B cell (primary cell): ENCODE measurements around the gene BICRAL. TPM values are rescaled to one million over a fixed set of nuclear protein-coding genes. Genes with fewer than 3 reads are reported as not detected.
A peak's percentile ranks its signal among the peaks of the same experiment; 100 is the strongest.
"Not testable (repeated sequence)": the region's sequence is repeated elsewhere in the genome, so short reads cannot be mapped to it uniquely, and the experiment has no call there.

Source experiments
- ATAC-seq: fragments of 200-7000 bp; cut with Tn5 transposase; one replicate; pipeline ENCODE4 v1.10.0; 2021; ENCODE audit warnings: low read depth, mild to moderate bottlenecking, moderate number of reproducible peaks, moderate library complexity
- CTCF ChIA-PET: fragments of 350-600 bp; sonication (Branson Sonifier 250); formaldehyde crosslinking; loops from one replicate; lab custom pipeline; 2021; ENCODE audit warnings: antibody characterized with exemption, inconsistent platforms; lab: Charles Lee
- POLR2A ChIA-PET: fragments of 350-600 bp; sonication (Branson Sonifier 250); formaldehyde crosslinking; loops from one replicate; lab custom pipeline; 2021; ENCODE audit warnings: antibody characterized with exemption; lab: Charles Lee
- DNase-seq: peaks from one replicate; pipeline ENCODE4 v3.0.0; 2013
- H2AFZ ChIP-seq: 2 replicates; pipeline ENCODE4 v1.6.1; 2012; ENCODE audit warnings: mild to moderate bottlenecking, low read depth, low read length; ENCODE audit not compliant: insufficient read depth, poor library complexity, severe bottlenecking
- H3K27ac ChIP-seq, 2 donors: 1 replicate in 1 of 2; 2 replicates in 1 of 2; pipeline ENCODE4 v1.5.1; 2012 to 2013; ENCODE audit warnings: low read length in 2 of 2, mild to moderate bottlenecking in 2 of 2, moderate library complexity in 1 of 2
- H3K27me3 ChIP-seq, 4 experiments: fragments of 200-600 bp in 1 of 4; sonication (generic) in 1 of 4; replicated peaks in 1 of 4; 1 replicate in 2 of 4; 2 replicates in 2 of 4; pipeline versions ENCODE4 v1.6.1 to v1.7.0; 2013 to 2016; ENCODE audit warnings: low read length in 3 of 4, mild to moderate bottlenecking in 2 of 4, mixed read lengths in 1 of 4, moderate library complexity in 1 of 4; ENCODE audit not compliant: insufficient read depth in 4 of 4, control insufficient read depth in 3 of 4; ENCODE audit errors: control extremely low read depth in 1 of 4
- H3K36me3 ChIP-seq, 2 experiments: replicated peaks in 1 of 2; 1 replicate in 1 of 2; 2 replicates in 1 of 2; pipeline versions ENCODE4 v1.6.1 to v1.7.1; 2013; ENCODE audit warnings: low read length in 1 of 2; ENCODE audit not compliant: insufficient read depth in 2 of 2, control insufficient read depth in 1 of 2; ENCODE audit errors: control extremely low read depth in 1 of 2, extremely low read depth in 1 of 2
- H3K4me1 ChIP-seq, 2 donors: fragments of 200-600 bp in 1 of 2; sonication (generic) in 1 of 2; 1 replicate in 1 of 2; 2 replicates in 1 of 2; pipeline versions ENCODE4 v1.5.1 to v1.6.1; 2013 to 2017; ENCODE audit warnings: low read length in 2 of 2; ENCODE audit not compliant: control insufficient read depth in 2 of 2, insufficient read depth in 2 of 2
- H3K4me2 ChIP-seq: replicated peaks from 2 replicates; pipeline ENCODE3; 2012; ENCODE audit warnings: mild to moderate bottlenecking, low read depth, low read length; ENCODE audit not compliant: poor library complexity, severe bottlenecking
- H3K4me3 ChIP-seq, 5 experiments: fragments of 200-600 bp in 1 of 5; sonication (generic) in 1 of 5; 1 replicate in 3 of 5; 2 replicates in 2 of 5; pipeline versions ENCODE4 v1.5.1 to v1.7.0; 2011 to 2016; ENCODE audit warnings: low read length in 4 of 5, mild to moderate bottlenecking in 4 of 5, low read depth in 2 of 5, control low read depth in 1 of 5, moderate library complexity in 1 of 5; ENCODE audit not compliant: insufficient read depth in 1 of 5; ENCODE audit errors: control extremely low read depth in 1 of 5, extremely low read depth in 1 of 5
- H3K79me2 ChIP-seq: fragments of 200-600 bp; sonication (generic); one replicate; pipeline ENCODE4 v1.6.0; 2016; ENCODE audit warnings: low read length; ENCODE audit not compliant: control insufficient read depth, insufficient read depth
- H3K9ac ChIP-seq: fragments of 200-600 bp; sonication (generic); 2 replicates; pipeline ENCODE4 v1.6.1; 2017; ENCODE audit warnings: mild to moderate bottlenecking, low read length, moderate library complexity
- H3K9me3 ChIP-seq, 3 donors: one replicate each; pipeline versions ENCODE4 v1.6.1 to v1.7.1; 2013; ENCODE audit warnings: low read length in 2 of 3; ENCODE audit not compliant: control insufficient read depth in 2 of 3, insufficient read depth in 1 of 3; ENCODE audit errors: control extremely low read depth in 1 of 3
- H4K20me1 ChIP-seq: 2 replicates; pipeline ENCODE4 v1.6.0; 2012; ENCODE audit warnings: mild to moderate bottlenecking, low read length; ENCODE audit not compliant: insufficient read depth, control insufficient read depth, poor library complexity, severe bottlenecking
- H3K27ac Mint-ChIP-seq: one replicate; pipeline ENCODE4 v1.8.0; 2021; ENCODE audit warnings: mixed read lengths
- H3K27me3 Mint-ChIP-seq: one replicate; pipeline ENCODE4 v1.8.0; 2021; ENCODE audit warnings: mixed read lengths
- H3K4me1 Mint-ChIP-seq: one replicate; pipeline ENCODE4 v1.8.0; 2021; ENCODE audit warnings: mixed read lengths
- H3K4me3 Mint-ChIP-seq: one replicate; pipeline ENCODE4 v1.8.0; 2021; ENCODE audit warnings: mixed read lengths
- H3K9me3 Mint-ChIP-seq: one replicate; pipeline ENCODE4 v1.8.0; 2022; ENCODE audit warnings: mixed read lengths; ENCODE audit not compliant: insufficient read depth
- CTCF ChIP-seq: fragments of 200-600 bp; IDR thresholded peaks from one replicate; pipeline ENCODE4 v1.8.0; 2022; ENCODE audit warnings: antibody characterized with exemption, mild to moderate bottlenecking
- EZH2 ChIP-seq: IDR thresholded peaks from 2 replicates; pipeline ENCODE4 v1.6.1; 2012; ENCODE audit warnings: borderline replicate concordance, low read depth, mild to moderate bottlenecking, moderate library complexity, low read length; ENCODE audit not compliant: insufficient read depth, poor library complexity, severe bottlenecking
- WGBS: methylation state at CpG from one replicate; pipeline ENCODE4 v1.1.5; 2013; ENCODE audit warnings: missing lambda C conversion rate; ENCODE audit not compliant: insufficient coverage; 5-methylcytosine and 5-hydroxymethylcytosine counted together
- intact Hi-C: fragments of 100-400 bp; cut with micrococcal nuclease; formaldehyde crosslinking; loops from one replicate; pipeline ENCODE4 v1.10.0; 2022
- polyA minus RNA-seq: library from RNA; depleted of rRNA, polyadenylated mRNA; stranded (reverse); fragments of >200 nt; gene quantifications from 2 replicates; pipeline ENCODE4 v1.2.3, GENCODE V29; 2012
- polyA plus RNA-seq: library from polyadenylated mRNA; depleted of rRNA; stranded (reverse); fragments of >200 nt; gene quantifications from 2 replicates; pipeline ENCODE4 v1.2.3, GENCODE V29; 2012
- total RNA-seq, 2 donors: library from RNA; stranded (reverse); fragments of 120-200 nt in 1 of 2; gene quantifications; 1 replicate in 1 of 2; 2 replicates in 1 of 2; pipeline versions ENCODE4 v1.2.3 to v1.2.4, GENCODE V29; 2013 to 2022

The BICRAL gene
- 34.1 and 34.9 TPM in 2 replicates for total RNA-seq
- total RNA-seq (2013) = 17.5 TPM
- polyA plus RNA-seq = 13.1 and 17.5 TPM in 2 replicates
- polyA minus RNA-seq = 18.9 and 27.3 TPM in 2 replicates

- 0% methylated on average over 33 of the region's 70 CpGs for WGBS
- TF ChIP-seq CTCF (no peak), EZH2 (no peak)
- peak; percentile 87 for DNase-seq
- Histone ChIP-seq H3K36me3 (no peaks in the 10 kb centered on the region), H3K4me3 (peak within 1 kb of the TSS; percentile 84 to 99 (median 96)), H3K9ac (peak within 1 kb of the TSS; percentile 98), H3K27me3 (no peaks in the 10 kb centered on the region), H3K4me2 (peak within 1 kb of the TSS; percentile 80), H3K4me1 (peaks cover 54 to 58% of the 10 kb centered on the region in 2 donors), H3K27ac (peak within 1 kb of the TSS; percentile 99 to 100), H4K20me1 (no peaks in the 10 kb centered on the region), H3K79me2 (peaks cover 55% of the 10 kb centered on the region), H2AFZ (peak within 1 kb of the TSS; percentile 65), H3K9me3 (no peaks in the 10 kb centered on the region)
- H3K4me1 Mint-ChIP-seq = peaks cover 48% of the 10 kb centered on the region
- H3K4me3 Mint-ChIP-seq = peak within 1 kb of the TSS; percentile 93
- no peaks in the 10 kb centered on the region for H3K27me3 Mint-ChIP-seq
- CTCF ChIA-PET = interaction anchor here (1.5 to 4.5 kb wide), 6 partner anchors 10 to 1465 kb away, joined by 3 to 29 read pairs (median 14); partner anchors contain the start of genes HSP90AB1, RPL7L1 and TBCC
- intact Hi-C loops = loop anchor here (1.0 to 10.0 kb wide), 5 partner anchors 36 to 217 kb away; partner anchors contain the start of genes CNPY3, RPL7L1, TBCC and UBR2
- POLR2A ChIA-PET = interaction anchor here (0.6 to 8.9 kb wide), 25 partner anchors 9 to 1048 kb away, joined by 3 to 426 read pairs (median 4); partner anchors contain the start of genes BYSL, CNPY3, CUL7 and CUL9
- ATAC-seq = peak; percentile 21
- H3K9me3 Mint-ChIP-seq = no peaks in the 10 kb centered on the region
- peak within 1 kb of the TSS; percentile 100 for H3K27ac Mint-ChIP-seq
These were observed at the start of gene BICRAL for GRCh38 chr6:42781796-42782688. BICRAL (plus strand) TSS chr6:42782052; CDS start chr6:42822023, 39,971 bp downstream.

- H3K79me2 ChIP-seq, H3K27ac ChIP-seq, H3K27me3 Mint-ChIP-seq, H3K4me3 ChIP-seq, H3K27ac Mint-ChIP-seq, H3K9me3 Mint-ChIP-seq, H3K4me1 ChIP-seq, H3K4me2 ChIP-seq, H3K9ac ChIP-seq, H3K4me1 Mint-ChIP-seq, CTCF ChIA-PET, DNase-seq, H3K9me3 ChIP-seq, intact Hi-C loops, H3K36me3 ChIP-seq, ATAC-seq, H2AFZ ChIP-seq, H3K4me3 Mint-ChIP-seq, H3K27me3 ChIP-seq, H4K20me1 ChIP-seq: not testable (repeated sequence)
- POLR2A ChIA-PET = interaction anchor here (1.1 kb wide), 1 partner anchor 12 kb away, joined by 5 read pairs; the partner anchor contains the start of gene TBCC
- WGBS = 87% methylated on average over 3 of the region's 13 CpGs
These were observed 47.9 kb upstream of the BICRAL start for GRCh38 chr6:42733867-42734481.
